Measurements from ENCODE around the gene LSAMP. TPM values are rescaled to one million over a fixed set of nuclear protein-coding genes. Genes with fewer than 3 reads are reported as not detected.

The LSAMP gene
- total RNA-seq, 1 experiment from 2014 or later: 0.90 TPM

GRCh38 chr3:115835946-115836345 lies 609.3 kb downstream of the LSAMP start:
- Histone ChIP-seq H2BK15ac (ENCODE audit: low read depth, low read length) (no peak overlapping the region), H3K4ac (ENCODE audit: low read depth, low read length) (no peak overlapping the region), H3K18ac (ENCODE audit: insufficient read length, low read depth, low read length) (no peak overlapping the region), H3K4me2 (ENCODE audit: insufficient read depth, insufficient read length, low read length) (no peak overlapping the region), H4K91ac (ENCODE audit: insufficient read length, low read depth, low read length) (no peak overlapping the region), H2BK20ac (ENCODE audit: low read depth, low read length, poor library complexity, severe bottlenecking) (no peak overlapping the region), H2BK12ac (ENCODE audit: insufficient read length, low read depth, low read length) (no peak overlapping the region), H4K5ac (ENCODE audit: insufficient read length, low read depth, low read length) (no peak overlapping the region), H3K9me3 (ENCODE audit: control insufficient read depth, low read depth, low read length) (no peaks in the 10 kb centered on the region), H3K4me1 (ENCODE audit: insufficient read depth, low read length) (peaks cover 6% of the 10 kb centered on the region; the same call in 1 of the 2 replicates), H3K23ac (ENCODE audit: insufficient read length, low read depth, low read length) (no peak overlapping the region), H3K27ac (ENCODE audit: insufficient read length, low read depth, low read length) (no peak overlapping the region), H3T11ph (ENCODE audit: low read length) (no peak overlapping the region), H3K9ac (ENCODE audit: extremely low read depth, insufficient read length, low read length) (no peak overlapping the region), H2BK120ac (ENCODE audit: low read depth, low read length, poor library complexity, severe bottlenecking) (no peak overlapping the region), H3K27me3 (ENCODE audit: insufficient read depth, low read length) (no peaks in the 10 kb centered on the region), H3K23me2 (ENCODE audit: insufficient read length, low read depth, low read length, poor library complexity, severe bottlenecking) (no peaks in the 10 kb centered on the region), H2AK5ac (ENCODE audit: insufficient read length, low read length) (no peak overlapping the region), H4K8ac (replicated peaks; ENCODE audit: insufficient read length, low read depth, low read length) (no peak overlapping the region), H3K79me2 (ENCODE audit: insufficient read depth, low read length) (no peaks in the 10 kb centered on the region), H2AFZ (ENCODE audit: low read length) (no peak overlapping the region), H2BK5ac (ENCODE audit: insufficient read length, low read length) (no peak overlapping the region), H3K56ac (ENCODE audit: insufficient read length, low read depth, low read length) (no peak overlapping the region), H3K79me1 (ENCODE audit: insufficient read depth, low read depth, low read length, poor library complexity, severe bottlenecking) (no peaks in the 10 kb centered on the region), H4K20me1 (ENCODE audit: control insufficient read depth, insufficient read depth, insufficient read length) (no peaks in the 10 kb centered on the region), H3K14ac (ENCODE audit: insufficient read depth, low read length) (no peak overlapping the region)
- no peaks in the 10 kb centered on the region for H3K36me3 Mint-ChIP-seq (ENCODE audit: insufficient read depth in 1 of 3, low read depth in 3 of 3)
- no peaks in the 10 kb centered on the region for H3K9me3 Mint-ChIP-seq
- no CpG with 5 or more reads among the region's 4 CpGs for WGBS (ENCODE audit: extremely low coverage, insufficient read length, low lambda C conversion rate)
- no peak overlapping the region for H3K27ac Mint-ChIP-seq
- no peak overlapping the region for H3K4me3 Mint-ChIP-seq
- H3K27me3 Mint-ChIP-seq (ENCODE audit: low read depth): no peaks in the 10 kb centered on the region
- TF ChIP-seq, protein P1, sequence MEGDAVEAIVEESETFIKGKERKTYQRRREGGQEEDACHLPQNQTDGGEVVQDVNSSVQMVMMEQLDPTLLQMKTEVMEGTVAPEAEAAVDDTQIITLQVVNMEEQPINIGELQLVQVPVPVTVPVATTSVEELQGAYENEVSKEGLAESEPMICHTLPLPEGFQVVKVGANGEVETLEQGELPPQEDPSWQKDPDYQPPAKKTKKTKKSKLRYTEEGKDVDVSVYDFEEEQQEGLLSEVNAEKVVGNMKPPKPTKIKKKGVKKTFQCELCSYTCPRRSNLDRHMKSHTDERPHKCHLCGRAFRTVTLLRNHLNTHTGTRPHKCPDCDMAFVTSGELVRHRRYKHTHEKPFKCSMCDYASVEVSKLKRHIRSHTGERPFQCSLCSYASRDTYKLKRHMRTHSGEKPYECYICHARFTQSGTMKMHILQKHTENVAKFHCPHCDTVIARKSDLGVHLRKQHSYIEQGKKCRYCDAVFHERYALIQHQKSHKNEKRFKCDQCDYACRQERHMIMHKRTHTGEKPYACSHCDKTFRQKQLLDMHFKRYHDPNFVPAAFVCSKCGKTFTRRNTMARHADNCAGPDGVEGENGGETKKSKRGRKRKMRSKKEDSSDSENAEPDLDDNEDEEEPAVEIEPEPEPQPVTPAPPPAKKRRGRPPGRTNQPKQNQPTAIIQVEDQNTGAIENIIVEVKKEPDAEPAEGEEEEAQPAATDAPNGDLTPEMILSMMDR (conservative IDR thresholded peaks at IDR 0.05): no peak
- peaks cover 24 to 30% of the 10 kb centered on the region in 2 experiments for H3K4me1 Mint-ChIP-seq
- no peak for DNase-seq
